Femur (tissue), 1 donor: Measurements from ENCODE around the gene PHACTR3.
A peak's percentile ranks its signal among the peaks of the same experiment; 100 is the strongest.
"Not testable (repeated sequence)": the region's sequence is repeated elsewhere in the genome, so short reads cannot be mapped to it uniquely, and the experiment has no call there.

Experiments used
- DNase-seq: peaks from one replicate; pipeline ENCODE4 v3.0.0-alpha.2; 2017

Gene PHACTR3

DNA sequence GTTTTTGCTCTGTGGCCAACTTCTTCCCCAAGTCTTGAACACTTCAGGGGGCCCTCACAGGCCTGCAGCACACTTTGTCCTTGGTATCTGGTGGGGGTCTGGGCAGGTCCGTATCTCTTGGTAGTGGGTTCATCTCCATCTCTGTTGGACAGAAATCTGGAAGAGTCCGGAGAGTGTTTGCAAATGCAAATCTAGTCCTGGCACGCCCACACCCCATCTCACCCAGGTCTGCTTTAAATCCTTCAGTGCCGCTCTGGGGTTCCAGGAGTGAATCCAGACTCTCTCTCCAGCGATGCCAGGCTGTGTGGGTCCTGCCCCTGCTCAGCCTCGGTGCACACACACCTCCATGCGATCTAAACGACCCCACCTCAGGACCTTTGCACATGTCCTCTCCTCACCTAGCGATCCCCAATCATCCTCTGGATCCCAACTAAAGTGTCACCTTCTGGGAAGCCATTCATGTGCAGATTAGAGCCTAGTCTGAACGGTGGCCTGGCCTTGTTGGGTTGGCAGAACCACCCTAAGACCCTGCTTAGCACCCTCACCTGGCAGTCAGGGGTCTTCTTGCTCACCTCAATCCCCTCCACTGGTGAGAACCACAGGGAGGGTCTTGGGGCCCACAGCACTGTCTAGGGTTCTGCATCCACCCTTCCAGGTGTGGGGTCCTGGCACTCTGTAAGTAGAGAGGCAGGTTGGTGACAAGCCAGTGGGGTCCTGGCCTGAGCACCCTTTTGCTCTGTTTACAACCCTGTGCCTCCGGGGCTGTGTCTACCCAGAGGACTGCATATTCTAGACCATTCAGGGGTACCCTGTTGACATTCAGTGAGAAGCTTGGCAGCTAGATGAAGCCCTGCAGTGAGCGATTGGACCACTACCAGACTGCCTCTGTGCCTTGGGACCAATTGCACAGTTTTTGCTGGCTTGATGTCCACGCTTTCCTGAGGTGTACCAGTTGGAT lies 228.3 kb downstream of the PHACTR3 start:
- no peak for DNase-seq

DNA sequence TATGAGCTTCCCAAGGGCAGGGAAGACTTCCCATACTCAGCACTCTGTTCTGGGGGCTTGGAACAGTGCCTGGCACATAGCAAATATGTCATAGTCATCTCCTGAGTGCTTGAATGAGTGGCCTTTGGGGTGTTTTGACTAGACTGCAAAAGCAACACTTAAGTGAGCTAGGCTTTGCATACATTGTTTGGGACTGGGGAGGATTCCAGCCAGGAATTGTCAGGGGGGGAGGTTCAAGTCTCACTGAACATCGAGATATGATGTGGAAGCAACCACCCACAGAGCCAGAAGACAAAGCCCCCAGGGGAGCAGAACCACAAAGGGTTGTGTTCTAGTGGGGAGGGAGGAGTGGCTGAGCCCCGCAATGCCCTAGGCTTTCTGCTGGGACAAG lies 230.7 kb downstream of the PHACTR3 start:
- no peak for DNase-seq

DNA sequence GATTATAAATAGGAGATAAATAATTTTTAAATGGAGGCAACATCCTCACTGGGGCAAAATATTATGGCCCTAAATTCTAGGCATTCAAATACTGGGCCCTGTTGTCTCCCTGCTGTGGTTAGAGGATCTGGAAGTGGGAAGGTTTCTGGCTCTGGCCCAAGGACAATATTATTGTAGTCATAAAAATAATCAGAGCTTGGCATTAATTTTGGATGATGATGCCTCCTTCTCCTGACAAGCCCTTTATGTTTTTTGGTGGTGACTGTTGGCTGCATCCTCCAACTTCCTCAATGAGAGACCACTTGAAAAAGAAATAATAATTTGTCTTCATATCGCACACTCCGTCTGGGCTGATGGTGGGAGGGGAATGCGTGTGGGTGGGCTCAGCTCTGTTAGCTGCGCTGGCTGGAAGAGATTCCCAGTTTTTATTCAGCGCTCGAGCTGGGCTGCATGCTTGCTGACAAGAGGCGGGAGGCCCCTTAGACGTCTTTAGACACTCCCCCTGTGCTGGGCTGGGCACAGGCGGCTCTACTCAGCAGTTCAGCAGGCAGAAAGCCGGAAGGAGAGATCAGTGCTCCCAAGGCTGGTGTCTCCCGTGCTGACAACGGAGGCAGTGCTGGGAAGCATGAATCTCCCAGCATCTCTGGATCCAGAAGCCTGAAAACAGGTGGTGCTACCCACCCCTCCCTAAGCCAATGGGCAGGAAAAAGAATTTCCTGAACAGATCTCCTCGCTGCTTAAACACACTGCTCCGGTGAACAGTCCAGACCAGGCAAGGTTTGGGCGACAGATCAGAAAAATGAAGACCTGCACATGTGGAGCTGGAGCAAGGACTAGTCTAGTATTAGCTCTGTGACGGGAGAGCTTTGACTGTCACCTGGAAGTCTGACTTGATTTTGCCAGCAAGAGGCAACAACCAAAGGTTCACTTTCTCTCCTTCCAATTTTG lies 231.4 kb downstream of the PHACTR3 start:
- DNase-seq: peak; percentile 82

DNA sequence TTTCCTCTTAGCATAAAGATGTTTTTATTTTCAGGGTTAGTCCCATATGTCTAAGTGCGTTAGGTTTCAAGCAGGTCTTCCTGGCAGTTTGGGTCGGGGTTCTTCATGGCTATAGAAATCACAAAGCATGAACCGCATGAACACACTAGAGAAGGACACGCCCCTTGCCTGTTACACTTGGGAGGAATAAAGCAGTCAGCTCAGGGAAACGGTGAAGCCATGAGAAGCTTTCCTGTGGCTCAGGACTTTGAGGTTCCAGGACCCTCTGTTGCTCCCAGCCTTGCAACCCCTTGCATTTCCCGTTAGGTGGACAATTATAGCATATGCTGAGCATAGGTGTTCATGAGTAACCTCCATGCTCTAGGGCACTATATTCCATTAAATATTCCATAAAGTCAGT lies 232.4 kb downstream of the PHACTR3 start:
- DNase-seq: no peak

DNA sequence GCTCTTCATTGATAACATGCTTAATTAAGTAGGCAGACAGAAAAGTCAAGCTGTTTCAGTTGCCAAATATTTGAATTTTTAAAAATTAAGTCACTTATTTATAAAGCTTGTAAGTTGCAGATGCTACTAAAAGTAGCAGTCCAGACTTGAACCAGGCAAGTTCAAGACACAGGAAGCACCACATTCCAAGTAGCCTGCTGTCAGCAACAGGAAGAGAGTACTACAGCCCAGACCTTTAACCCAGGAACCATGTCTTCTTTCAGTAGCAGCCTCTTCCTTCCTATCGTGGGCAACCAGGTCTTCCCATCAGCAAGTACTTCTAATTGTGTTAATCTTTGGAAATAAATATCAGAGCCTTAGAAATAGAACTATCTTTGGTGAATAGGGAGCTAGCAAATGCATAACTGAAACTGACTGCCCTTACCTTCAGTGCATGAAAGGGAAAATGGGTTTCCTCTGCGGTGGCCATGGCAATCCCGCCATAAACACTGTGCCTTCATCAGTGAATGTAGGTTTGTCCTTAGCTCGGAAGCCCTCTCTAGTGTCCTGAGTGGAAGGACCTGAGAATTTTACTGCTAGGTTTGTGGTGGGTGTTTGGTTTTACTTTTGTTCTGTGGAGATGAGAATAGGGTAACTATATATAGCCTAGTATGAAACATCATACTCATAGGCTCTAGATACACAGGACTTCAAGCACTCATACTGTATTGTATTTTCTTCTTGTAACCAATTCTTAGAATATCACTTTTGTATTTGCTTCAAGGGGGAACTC lies 233.5 kb downstream of the PHACTR3 start:
- no peak for DNase-seq

DNA sequence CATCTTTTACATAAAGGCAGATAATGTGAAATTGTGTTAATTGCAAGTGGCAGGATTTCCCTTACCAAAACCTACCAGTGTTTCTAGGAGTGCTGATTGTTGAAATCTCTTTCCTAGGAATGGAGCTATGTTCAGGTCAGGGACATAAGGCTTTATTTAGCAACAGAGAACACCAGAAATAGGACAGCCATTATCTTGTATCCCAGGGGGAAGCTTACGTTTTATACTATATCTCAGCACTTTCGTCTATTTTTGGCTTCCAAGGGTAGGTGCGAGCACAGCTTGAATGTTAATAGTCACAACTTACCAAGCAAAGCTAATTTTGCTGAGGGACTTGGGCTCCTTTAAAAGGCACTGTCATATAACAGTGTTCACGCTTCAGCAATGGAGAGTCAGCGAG lies 235.1 kb downstream of the PHACTR3 start:
- no peak for DNase-seq

DNA sequence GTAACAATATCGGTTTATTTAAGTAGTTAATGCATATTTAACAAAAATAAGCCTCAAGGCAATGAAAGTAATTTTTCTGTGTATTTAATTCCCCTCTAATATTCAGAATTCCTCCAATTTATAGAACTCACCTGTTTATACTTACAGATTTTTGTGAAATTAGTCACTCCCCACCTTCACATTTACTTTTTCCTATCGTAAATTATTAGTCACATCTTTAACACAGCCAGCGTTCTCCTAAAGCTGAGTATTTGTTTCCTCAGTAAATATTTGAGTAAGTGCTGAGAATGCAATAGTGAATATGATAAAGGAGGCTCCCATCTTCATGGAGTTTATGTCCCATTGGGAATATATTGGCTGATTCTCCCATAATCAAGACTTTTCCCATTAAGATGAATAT lies 241.1 kb downstream of the PHACTR3 start:
- no peak for DNase-seq

DNA sequence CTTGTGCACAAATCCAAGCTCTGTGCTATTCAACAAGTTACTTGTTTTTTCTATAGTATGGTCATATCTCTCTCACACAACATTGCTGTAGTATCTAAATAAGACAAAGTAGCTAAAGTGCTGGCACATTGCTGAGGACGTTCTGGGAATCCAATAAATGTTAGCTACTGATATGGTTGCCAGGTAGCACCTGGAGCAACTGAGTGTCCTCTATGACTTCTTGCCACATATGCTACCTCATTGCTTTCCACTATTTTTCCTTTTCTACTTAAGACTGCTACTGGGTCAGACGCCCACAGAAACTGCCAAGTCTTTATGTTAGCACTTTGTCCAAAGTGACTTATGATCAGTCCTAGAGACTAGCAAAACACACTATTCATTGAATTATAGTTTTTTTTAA lies 243.8 kb downstream of the PHACTR3 start:
- DNase-seq: no peak

DNA sequence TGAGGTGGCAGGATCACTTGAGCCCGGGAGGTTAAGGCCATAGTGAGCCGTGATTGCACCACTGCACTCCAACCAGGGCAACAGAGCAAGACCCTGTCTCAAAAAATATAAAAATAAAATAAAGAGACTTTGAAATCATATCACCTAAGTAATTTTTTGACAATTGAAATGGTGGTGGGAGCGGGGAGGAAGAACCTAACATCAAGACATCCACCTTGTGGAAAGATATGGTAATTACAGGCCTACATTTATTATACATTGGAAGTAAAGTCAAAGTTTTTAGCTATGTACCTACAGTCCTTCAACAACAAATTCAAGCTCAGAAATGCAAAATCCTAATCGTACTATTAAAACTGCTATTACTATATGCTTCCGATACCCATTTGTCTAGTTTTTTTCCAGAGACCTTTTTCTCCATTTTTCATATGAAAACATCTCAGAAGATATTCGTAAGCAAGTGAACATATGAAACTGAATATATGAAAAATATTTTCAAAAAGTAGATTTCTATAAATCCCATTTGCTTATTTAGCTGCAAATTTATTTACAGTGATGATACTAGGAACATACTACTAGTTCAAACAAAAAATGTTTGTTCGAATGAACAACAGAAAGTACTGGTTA lies 245.8 kb downstream of the PHACTR3 start:
- DNase-seq: no peak

DNA sequence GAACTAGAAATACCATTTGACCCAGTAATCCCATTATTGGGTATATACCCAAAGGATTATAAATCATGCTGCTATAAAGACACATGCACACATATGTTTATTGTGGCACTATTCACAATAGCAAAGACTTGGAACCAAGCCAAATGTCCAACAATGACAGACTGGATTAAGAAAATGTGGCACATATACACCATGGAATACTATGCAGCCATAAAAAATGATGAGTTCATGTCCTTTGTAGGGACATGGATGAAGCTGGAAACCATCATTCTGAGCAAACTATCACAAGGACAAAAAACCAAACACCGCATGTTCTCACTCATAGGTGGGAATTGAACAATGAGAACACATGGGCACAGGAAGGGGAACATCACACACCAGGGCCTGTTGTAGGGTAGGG lies 252.2 kb downstream of the PHACTR3 start:
- not testable (repeated sequence) for DNase-seq

DNA sequence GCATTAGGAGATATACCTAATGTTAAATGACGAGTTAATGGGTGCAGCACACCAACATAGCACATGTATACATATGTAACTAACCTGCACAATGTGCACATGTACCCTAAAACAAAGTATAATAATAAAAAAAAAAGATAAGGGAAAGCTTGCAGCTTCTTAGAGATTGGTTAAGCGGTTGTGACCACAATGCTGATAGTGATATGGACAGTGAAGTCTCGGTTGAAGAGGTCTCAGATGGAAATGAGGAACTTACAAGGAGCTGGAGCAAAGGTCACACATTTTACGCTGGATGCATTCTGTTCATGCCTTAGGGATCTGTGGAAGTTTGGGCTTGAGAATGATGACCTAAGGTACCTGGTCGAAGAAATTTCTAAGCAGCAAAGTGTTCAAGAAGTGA lies 252.6 kb downstream of the PHACTR3 start:
- DNase-seq: not testable (repeated sequence)

DNA sequence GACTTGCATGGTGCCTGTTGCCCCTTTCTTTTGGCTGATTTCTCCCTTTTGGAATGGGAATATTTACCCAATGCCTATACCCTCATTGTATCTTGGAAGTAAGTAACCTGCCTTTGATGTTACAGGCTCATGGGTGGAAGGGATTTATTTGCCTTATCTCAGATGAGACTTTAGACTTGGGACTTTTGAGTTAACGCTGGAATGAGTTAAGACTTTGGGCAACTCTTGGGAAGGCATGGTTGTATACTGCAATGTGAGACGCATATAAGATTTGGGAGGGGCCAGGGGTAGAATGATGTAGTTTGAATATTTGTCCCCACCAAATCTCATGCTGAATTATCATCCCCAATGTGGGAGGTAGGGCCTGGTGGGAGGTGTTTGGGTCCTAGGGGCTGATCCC lies 253.6 kb downstream of the PHACTR3 start:
- no peak for DNase-seq

DNA sequence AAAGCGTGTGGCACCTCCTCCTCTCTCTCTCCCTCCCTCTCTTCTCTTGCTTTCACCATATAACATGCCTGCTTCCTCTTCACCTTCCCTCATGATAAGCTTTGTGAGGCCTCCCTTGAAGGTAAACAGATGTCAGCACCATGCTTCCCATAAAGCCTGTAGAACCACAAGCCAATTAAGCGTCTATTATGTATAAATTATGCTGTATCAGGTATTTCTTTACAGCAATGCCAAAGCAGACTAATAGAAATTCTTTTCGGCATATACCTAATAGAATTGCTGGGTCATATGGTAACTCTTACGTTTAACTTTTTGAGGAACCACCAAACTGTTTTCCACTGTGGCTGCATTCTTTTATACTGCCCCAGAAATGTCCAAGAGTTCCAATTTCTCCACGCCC lies 254.1 kb downstream of the PHACTR3 start:
- no peak for DNase-seq

DNA sequence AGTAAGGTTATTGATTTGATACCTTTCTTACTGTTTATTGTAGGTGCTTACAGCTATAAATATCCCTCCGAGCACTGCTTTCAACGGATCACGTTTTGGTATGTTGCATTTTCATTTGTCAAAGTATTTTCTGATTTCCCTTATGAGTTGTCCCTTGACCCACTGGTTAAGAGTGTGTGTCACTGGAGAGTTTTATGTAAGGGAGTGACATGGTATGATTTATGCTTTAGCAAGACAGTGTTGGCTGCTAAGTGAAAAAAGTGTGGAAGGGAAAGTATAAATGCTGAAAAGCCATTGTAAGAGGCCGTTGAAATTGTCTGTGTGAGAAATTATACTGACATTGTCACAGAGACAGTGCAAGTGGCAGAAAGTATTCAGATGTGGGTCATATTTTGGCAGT lies 257.1 kb downstream of the PHACTR3 start:
- no peak for DNase-seq

DNA sequence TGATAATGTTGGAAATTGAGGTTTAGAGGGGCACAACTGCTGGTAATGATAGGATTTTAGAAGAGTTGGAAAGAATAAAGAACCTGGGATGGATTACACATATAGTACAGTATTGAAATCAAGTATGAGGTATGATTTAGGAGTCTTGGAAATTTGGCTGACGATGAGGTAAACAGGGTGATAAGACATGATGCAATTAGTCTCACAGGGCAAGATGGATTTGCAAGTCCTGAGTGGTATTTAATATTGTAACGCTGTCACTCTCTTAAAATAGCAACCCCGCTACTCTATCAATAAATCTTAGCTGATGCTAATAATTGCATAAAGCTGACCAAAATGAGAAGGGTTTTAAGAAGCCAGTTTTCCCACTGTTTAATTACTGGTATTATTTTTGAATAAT lies 258.7 kb downstream of the PHACTR3 start:
- DNase-seq: no peak

DNA sequence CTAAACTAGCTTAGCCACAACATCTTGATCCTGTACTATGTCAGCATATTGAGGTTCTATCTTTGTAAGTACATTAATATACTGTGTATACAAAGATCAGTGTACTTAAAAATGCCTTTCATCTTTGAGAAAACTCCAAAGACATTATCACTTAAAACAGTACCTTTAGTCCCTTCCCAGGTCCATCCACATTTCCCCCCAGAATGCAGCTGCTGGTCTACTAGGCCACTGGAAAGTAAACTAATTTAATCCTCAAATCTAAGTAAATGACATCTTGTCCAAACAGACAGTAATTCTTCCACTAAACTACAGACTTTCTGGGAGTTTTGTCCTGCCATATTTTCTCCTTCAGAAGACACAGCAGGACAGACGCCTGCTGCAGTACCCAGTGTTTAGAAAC lies 260.4 kb downstream of the PHACTR3 start:
- no peak for DNase-seq

DNA sequence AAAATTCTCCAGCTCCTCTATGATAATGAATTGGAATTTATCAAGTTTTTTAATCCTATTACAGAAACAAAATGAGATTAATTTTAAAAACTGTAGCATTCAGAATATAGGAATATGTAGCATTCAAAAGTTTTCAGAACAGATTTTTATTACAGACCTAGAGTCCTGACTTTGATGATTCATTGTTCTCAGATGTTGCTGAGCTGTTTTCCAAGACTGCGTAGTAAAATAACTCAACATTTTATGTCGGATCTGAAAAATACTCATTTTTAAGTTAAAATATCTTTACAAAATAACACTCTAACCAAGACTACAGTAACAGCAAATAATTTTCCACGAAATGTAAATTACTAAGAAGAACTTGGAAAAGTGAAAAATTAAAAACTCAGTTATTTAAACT lies 262.0 kb downstream of the PHACTR3 start:
- DNase-seq: no peak

DNA sequence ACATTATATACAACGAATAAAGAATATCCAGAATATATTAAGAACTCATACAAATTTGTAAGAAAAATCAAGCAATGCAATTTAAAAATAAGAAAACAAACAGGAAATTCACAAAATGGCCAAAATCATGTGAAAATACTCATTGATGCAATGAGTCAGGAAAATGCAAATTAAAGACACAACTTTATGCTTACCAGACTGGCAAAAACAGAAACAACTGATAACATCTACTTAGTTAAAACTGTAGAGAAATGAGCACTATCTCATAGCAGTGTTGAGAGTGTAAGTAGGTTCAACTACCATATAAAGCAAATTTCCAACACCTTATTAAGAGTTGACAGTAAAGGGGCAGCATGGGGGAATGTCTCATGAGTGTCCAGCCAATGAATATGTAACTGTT lies 266.8 kb downstream of the PHACTR3 start:
- no peak for DNase-seq

DNA sequence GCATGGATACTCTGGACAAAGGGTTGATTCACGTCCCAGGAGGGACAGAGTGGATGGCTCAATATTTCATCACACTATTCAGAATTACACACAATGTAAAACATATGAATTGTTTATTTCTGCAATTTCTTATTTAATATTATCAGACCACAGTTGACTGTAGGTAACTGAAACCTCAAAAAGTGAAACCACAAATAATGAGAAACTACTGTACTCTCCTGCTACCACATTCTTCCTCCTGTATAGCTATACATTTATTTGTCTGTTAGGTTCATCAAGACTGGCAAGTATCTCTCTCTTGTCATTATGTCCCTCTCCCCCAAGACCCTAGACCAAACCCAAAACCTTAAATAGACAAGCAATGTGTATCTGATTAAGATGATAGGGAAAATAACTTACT lies 269.1 kb downstream of the PHACTR3 start:
- DNase-seq: no peak

DNA sequence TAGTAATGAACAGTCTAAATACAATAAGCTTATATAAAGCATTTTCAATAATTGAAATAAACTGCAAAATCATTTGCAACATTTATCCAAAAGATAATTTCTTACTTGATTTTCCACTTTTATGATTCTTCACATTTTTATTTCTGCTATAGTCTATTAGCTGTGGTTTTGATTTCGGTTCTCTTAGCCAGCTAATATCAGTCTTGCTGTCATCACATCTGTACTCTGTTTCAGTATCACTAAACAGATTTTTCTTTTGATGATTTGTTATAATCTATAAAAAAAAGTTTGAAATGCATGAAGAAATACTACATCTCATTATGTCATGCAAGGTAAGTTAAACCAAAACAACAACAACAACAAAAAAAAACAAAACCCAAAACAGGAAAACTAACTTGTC lies 275.9 kb downstream of the PHACTR3 start:
- no peak for DNase-seq

DNA sequence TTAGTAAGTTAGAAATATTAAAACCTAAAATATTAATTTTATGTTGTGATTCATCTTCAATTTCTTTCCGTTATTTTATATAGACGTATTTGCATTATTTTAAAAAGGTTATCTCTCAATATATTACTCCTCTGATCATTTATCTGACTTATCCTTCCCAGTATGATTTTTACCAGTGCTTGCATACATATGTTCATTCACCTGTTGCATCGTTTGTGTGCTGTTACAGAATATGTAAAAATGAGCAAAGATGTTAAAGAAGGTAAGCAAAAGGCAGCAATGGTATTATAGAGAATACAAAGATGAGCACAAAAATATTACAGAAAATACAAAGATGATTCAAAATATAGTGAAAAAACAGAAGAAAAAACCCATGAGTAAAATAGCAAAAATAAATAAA lies 280.2 kb downstream of the PHACTR3 start:
- no peak for DNase-seq

DNA sequence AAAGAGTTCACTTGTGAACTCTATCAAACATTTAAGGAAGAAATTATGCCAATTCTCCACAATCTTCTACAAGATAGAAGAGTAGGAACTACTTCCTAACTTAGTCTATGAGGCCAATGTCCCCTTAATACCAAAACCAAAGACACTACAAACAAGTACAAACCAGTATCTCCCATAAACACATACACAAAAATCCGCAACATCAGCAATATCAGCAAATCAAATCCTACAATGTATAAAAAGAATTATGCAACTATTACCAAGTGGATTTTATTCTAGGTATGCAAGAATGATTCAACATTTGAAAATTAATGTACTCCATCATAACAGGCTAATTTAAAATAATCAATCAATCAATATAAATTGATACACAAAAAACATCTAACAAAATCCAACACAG lies 283.7 kb downstream of the PHACTR3 start:
- DNase-seq: no peak

DNA sequence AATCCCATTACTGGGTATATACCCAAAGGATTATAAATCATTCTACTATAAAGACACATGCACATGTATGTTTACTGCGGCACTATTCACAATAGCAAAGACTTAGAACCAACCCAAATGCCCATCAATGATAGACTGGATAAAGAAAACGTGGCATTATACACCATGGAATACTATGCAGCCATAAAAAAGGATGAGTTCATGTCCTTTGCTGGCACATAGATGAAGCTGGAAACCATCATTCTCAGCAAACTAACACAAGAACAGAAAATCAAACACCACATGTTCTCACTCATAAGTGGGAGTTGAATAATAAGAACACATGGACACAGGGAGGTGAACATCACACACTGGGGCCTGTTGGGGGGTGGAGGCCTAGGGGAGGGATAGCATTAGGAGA lies 285.7 kb downstream of the PHACTR3 start:
- not testable (repeated sequence) for DNase-seq
